ENCODE data around the gene TRNAU1AP. TPM values are rescaled to one million over a fixed set of nuclear protein-coding genes. Genes with fewer than 3 reads are reported as not detected.
A peak's percentile ranks its signal among the peaks of the same experiment; 100 is the strongest.

The TRNAU1AP gene
- total and polyA plus RNA-seq, 2 of the 13 experiments (the other 11 are each of a cell fraction or from before 2014, with no cell fraction given), result 29.0 to 42.9 TPM

DNA sequence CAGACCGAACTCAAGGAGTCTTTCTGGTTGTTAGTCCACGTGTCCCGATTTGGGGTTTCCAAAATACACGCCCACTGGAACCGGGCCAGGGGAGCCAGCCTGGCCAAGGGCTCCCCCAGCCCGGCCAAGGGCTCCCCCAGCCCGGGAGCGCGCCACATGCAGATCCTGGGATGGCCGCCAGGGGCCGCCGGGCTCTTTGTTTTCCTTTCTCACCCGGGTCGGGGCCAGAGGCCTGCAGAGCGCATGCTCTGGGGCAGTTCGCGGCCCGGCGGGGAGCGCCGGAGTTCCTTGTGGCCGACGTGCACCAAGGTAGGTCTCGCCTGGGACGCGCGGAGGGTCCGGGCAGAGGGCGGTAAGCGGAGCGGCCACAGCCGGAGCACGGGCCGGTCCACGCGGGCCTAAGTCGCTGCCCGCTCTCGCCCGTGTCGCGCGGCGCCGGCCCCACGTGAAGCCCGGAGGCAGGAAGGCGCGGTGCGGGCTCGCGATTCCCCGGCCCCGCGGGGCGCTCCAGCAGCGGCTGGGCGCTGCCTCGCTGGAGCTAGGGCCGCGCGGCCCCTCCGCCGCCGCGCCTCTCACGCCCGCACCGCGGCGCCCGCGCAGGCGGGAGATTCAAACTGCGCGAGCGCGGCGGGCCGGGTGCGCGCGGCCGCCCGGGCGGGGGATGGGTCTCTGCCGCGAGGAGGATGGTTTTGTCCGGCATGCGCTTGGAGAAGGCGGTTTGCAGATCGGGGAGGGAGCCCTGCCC is 34.7 kb upstream of the TRNAU1AP start (continued):
- TF ChIP-seq ZUFSP (CRISPR knock-in tag; IDR thresholded peaks at IDR 0.05; ENCODE audit: borderline replicate concordance) (no peak), NCOA5 (CRISPR knock-in tag; IDR thresholded peaks at IDR 0.05) (peak; percentile 26; the same call in 1 of the 2 replicates), AHR (CRISPR knock-in tag; IDR thresholded peaks at IDR 0.05) (peak; percentile 78; the same call in 1 of the 2 replicates), SOX6 (IDR thresholded peaks at IDR 0.05) (no peak), SOX6 (CRISPR knock-in tag; IDR thresholded peaks at IDR 0.05) (peak; percentile 33; the same call in 1 of the 2 replicates), SALL2 (CRISPR knock-in tag; IDR thresholded peaks at IDR 0.05) (peak; percentile 72; the same call in 1 of the 2 replicates), MYC (CRISPR knock-in tag; IDR thresholded peaks at IDR 0.05; ENCODE audit: borderline replicate concordance) (peak; percentile 84; the same call in 1 of the 2 replicates), XRCC5 (optimal IDR thresholded peaks at IDR 0.05; ENCODE audit: low read length) (peak; percentile 85), CCAR2 (optimal IDR thresholded peaks at IDR 0.05; ENCODE audit: low read depth, low read length) (peak; percentile 58), FOXO1 (CRISPR knock-in tag; IDR thresholded peaks at IDR 0.05) (peak; percentile 63), ZFP91 (CRISPR knock-in tag; IDR thresholded peaks at IDR 0.05; ENCODE audit: borderline replicate concordance) (peak; percentile 73), TEAD2 (CRISPR knock-in tag; IDR thresholded peaks at IDR 0.05) (no peak), ZBED4 (CRISPR knock-in tag; IDR thresholded peaks at IDR 0.05; ENCODE audit: borderline replicate concordance) (peak; percentile 66), ZNF75D (CRISPR knock-in tag; IDR thresholded peaks at IDR 0.05; ENCODE audit: borderline replicate concordance) (no peak), ZNF232 (CRISPR knock-in tag; IDR thresholded peaks at IDR 0.05; ENCODE audit: borderline replicate concordance) (0 out of 2 replicates have a peak, but pooled peaks have one; percentile 46)
- TF ChIP-seq, protein P1, sequence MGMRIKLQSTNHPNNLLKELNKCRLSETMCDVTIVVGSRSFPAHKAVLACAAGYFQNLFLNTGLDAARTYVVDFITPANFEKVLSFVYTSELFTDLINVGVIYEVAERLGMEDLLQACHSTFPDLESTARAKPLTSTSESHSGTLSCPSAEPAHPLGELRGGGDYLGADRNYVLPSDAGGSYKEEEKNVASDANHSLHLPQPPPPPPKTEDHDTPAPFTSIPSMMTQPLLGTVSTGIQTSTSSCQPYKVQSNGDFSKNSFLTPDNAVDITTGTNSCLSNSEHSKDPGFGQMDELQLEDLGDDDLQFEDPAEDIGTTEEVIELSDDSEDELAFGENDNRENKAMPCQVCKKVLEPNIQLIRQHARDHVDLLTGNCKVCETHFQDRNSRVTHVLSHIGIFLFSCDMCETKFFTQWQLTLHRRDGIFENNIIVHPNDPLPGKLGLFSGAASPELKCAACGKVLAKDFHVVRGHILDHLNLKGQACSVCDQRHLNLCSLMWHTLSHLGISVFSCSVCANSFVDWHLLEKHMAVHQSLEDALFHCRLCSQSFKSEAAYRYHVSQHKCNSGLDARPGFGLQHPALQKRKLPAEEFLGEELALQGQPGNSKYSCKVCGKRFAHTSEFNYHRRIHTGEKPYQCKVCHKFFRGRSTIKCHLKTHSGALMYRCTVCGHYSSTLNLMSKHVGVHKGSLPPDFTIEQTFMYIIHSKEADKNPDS (CRISPR knock-in tag; IDR thresholded peaks at IDR 0.05), result peak; percentile 58; the same call in 1 of the 2 replicates
